OCI-LY3 (cell line): ENCODE data around the gene TUBB8.

Experiments used
- H2AFZ ChIP-seq: fragments of 200-600, 300-600 bp; shearing (Covaris generic); 2 replicates; pipeline ENCODE4 v1.6.0; 2014; ENCODE audit warnings: antibody characterized with exemption, low read depth, low read length
- H3K27ac ChIP-seq: fragments of 200-600, 300-600 bp; sonication (generic); 2 replicates; pipeline ENCODE4 v1.5.1; 2014; ENCODE audit warnings: mild to moderate bottlenecking, low read length, moderate library complexity, mixed read lengths
- H3K27me3 ChIP-seq: fragments of 200-600, 300-600 bp; sonication (generic); 2 replicates; pipeline ENCODE4 v1.6.1; 2014; ENCODE audit warnings: low read depth, low read length, mixed read lengths
- H3K36me3 ChIP-seq: fragments of 200-600, 300-600 bp; sonication (generic); replicated peaks from 2 replicates; pipeline ENCODE3; 2014; ENCODE audit warnings: low read depth, low read length, mixed read lengths
- H3K4me1 ChIP-seq: fragments of 300-600, 200-600 bp; sonication (generic); 2 replicates; pipeline ENCODE4 v1.6.1; 2014; ENCODE audit warnings: low read length, mixed read lengths
- H3K4me2 ChIP-seq: fragments of 200-600, 300-600 bp; sonication (generic); 2 replicates; pipeline ENCODE4 v1.6.1; 2014; ENCODE audit warnings: low read length, mixed read lengths
- H3K4me3 ChIP-seq: fragments of 300-600, 200-600 bp; sonication (generic); 2 replicates; pipeline ENCODE4 v1.5.1; 2014; ENCODE audit warnings: antibody characterized with exemption, mild to moderate bottlenecking, low read length, moderate library complexity
- H3K79me2 ChIP-seq: fragments of 300-600, 200-600 bp; shearing (Covaris generic); 2 replicates; pipeline ENCODE4 v1.6.1; 2014; ENCODE audit warnings: mild to moderate bottlenecking, low read length, mixed read lengths
- H3K9ac ChIP-seq: fragments of 300-600, 200-600 bp; shearing (Covaris generic); 2 replicates; pipeline ENCODE4 v1.6.0; 2014; ENCODE audit warnings: mild to moderate bottlenecking, low read length, moderate library complexity
- H3K9me3 ChIP-seq: fragments of 200-600, 300-600 bp; shearing (Covaris generic); 2 replicates; pipeline ENCODE4 v1.6.1; 2014; ENCODE audit warnings: low read length, mixed read lengths; ENCODE audit not compliant: insufficient read depth
- H4K20me1 ChIP-seq: fragments of 200-600, 300-600 bp; sonication (generic); 2 replicates; pipeline ENCODE4 v1.6.1; 2016; ENCODE audit warnings: low read length, mixed read lengths; ENCODE audit not compliant: insufficient read depth
- EZH2phosphoT487 ChIP-seq: fragments of 200-600 bp; shearing (Covaris generic); IDR thresholded peaks from 2 replicates; pipeline ENCODE4 v1.6.1; 2018; ENCODE audit warnings: antibody characterized with exemption, mixed run types, low read depth
- TF ChIP-seq, protein P1 (sequence below): fragments of 200-600, 300-600 bp; sonication (generic); IDR thresholded peaks from 2 replicates; pipeline ENCODE4 v1.5.1; 2014; ENCODE audit warnings: antibody characterized with exemption, low read length, low read depth

Gene TUBB8

DNA sequence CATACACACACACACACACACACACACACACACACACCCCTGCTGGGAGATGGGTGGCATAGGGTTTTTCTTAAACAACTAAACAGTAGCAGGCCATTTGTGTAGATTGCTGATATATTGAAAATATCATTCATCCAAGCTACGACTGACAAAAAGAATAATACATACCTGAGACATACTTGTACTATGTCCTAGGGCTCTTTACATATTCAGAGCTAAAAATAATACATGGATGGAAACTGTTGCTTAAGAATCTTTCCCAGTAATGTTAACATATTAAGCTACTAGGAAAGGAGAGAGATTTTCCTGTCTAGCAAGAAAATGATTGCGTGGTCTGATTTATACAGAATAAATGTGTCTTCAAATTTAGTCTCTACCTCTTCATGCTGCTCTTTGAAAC is 40.2 kb upstream of the TUBB8 start:
- Histone ChIP-seq H3K79me2 (no peaks in the 10 kb centered on the region), H3K9ac (no peak overlapping the region), H3K36me3 (no peaks in the 10 kb centered on the region), H2AFZ (no peak overlapping the region), H3K4me3 (no peak overlapping the region), H3K9me3 (no peaks in the 10 kb centered on the region), H4K20me1 (no peaks in the 10 kb centered on the region), H3K4me2 (no peak overlapping the region), H3K27me3 (no peaks in the 10 kb centered on the region), H3K27ac (no peak overlapping the region), H3K4me1 (no peaks in the 10 kb centered on the region)
- no peak for TF ChIP-seq EZH2phosphoT487

DNA sequence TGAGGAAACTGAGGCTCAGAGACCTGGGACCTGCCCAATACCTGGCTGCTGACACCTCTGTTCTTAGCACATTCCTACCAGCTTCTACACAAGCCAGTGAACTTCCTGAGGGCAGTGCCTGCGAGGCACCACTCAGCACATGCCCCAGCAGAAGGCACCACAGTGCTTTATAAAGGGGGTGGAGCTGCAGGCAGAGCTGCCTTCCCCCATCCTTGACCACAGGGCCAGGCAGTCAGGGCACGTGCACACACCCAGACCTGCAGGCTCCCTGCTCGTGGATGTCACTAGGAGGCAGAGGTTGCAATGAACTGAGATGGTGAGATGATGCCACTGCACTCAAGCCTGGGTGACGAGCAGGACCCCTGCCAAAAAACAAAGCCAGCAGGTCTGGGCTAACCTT is 39.2 kb upstream of the TUBB8 start:
- H4K20me1 ChIP-seq: no peaks in the 10 kb centered on the region
- no peaks in the 10 kb centered on the region for H3K36me3 ChIP-seq
- no peak overlapping the region for H3K4me3 ChIP-seq
- no peaks in the 10 kb centered on the region for H3K4me1 ChIP-seq
- H2AFZ ChIP-seq: no peak overlapping the region
- no peaks in the 10 kb centered on the region for H3K9me3 ChIP-seq
- H3K27ac ChIP-seq: no peak overlapping the region
- H3K79me2 ChIP-seq: no peaks in the 10 kb centered on the region
- H3K4me2 ChIP-seq: no peak overlapping the region
- TF ChIP-seq, protein P1, sequence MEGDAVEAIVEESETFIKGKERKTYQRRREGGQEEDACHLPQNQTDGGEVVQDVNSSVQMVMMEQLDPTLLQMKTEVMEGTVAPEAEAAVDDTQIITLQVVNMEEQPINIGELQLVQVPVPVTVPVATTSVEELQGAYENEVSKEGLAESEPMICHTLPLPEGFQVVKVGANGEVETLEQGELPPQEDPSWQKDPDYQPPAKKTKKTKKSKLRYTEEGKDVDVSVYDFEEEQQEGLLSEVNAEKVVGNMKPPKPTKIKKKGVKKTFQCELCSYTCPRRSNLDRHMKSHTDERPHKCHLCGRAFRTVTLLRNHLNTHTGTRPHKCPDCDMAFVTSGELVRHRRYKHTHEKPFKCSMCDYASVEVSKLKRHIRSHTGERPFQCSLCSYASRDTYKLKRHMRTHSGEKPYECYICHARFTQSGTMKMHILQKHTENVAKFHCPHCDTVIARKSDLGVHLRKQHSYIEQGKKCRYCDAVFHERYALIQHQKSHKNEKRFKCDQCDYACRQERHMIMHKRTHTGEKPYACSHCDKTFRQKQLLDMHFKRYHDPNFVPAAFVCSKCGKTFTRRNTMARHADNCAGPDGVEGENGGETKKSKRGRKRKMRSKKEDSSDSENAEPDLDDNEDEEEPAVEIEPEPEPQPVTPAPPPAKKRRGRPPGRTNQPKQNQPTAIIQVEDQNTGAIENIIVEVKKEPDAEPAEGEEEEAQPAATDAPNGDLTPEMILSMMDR: no peak
- no peak for TF ChIP-seq EZH2phosphoT487
- H3K9ac ChIP-seq: no peak overlapping the region
- no peaks in the 10 kb centered on the region for H3K27me3 ChIP-seq

DNA sequence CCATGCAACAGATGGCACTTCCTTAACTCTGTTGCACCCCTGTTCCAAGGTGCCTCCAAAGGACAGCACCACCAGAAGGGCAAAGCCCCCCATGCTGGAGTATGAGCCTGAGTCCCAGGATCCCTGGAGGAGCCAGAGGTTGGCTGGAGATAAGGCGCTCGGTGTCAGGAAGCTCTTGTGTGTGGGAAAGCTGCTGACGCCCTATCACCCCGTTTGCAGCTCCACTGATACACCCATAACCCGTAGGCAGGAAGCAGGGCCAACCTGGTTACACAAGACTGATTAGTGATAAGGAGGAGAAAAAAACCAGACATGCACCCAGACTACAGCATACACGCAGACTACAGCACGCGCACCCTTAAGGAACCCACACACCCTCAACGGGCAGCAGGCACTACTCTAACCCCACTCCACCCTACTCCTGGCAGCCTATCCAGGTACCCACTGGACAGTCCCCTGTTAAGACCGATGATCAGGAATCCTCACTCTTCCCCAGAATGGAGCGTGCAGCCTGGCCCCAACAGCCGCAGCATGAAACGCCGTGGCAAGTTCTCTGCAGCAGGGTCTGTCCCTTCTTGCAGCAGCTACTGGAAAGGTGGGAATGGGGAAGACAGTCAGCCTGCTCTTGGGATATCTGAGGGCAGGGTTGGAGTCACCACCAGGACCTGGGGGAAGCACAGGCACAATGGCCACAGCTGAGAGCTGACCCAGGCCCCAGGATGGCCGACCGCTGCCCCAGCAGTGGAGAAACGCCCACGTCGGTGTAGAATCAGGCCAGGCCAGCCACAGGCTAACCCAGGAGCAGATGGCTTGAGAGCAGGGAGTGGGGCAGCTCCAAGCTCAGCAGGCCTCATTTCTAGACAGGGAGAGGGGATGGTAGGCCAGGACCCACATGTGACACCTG is 38.3 kb upstream of the TUBB8 start:
- Histone ChIP-seq H3K4me3 (no peak overlapping the region), H3K27ac (no peak overlapping the region), H3K9me3 (no peaks in the 10 kb centered on the region), H3K36me3 (no peaks in the 10 kb centered on the region), H4K20me1 (no peaks in the 10 kb centered on the region), H3K79me2 (no peaks in the 10 kb centered on the region), H3K4me1 (no peaks in the 10 kb centered on the region), H3K4me2 (no peak overlapping the region), H3K9ac (no peak overlapping the region), H2AFZ (no peak overlapping the region), H3K27me3 (no peaks in the 10 kb centered on the region)
- TF ChIP-seq, protein P1: no peak
- TF ChIP-seq EZH2phosphoT487: no peak

DNA sequence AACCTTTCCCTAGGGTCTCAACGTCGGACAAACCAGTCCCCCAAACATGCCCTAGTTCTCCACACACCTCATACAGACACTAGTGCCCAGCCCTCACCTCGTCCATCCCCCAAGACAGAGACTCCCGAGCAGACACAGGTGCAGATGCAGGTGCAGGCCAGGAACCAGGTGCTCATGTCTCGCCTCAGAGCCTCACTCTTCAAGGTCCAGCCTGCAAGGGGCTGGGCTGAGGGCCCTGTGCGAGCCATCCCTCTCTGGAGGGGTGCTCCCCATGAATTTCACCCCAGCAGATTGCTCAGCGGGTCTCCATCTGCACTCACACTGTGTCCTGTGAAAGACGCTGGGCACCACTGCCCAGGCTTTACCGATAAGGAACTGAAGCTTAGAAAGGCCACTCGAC is 36.9 kb upstream of the TUBB8 start:
- Histone ChIP-seq H3K9me3 (no peaks in the 10 kb centered on the region), H3K27me3 (no peaks in the 10 kb centered on the region), H3K4me3 (no peak overlapping the region), H3K4me1 (no peaks in the 10 kb centered on the region), H4K20me1 (no peaks in the 10 kb centered on the region), H3K4me2 (no peak overlapping the region), H3K9ac (no peak overlapping the region), H3K79me2 (no peaks in the 10 kb centered on the region), H2AFZ (no peak overlapping the region), H3K27ac (no peak overlapping the region), H3K36me3 (no peaks in the 10 kb centered on the region)
- TF ChIP-seq EZH2phosphoT487: no peak
- TF ChIP-seq, protein P1: no peak
